HG02798 (cell line): ENCODE data around the gene METTL16.

Experiments
- ATAC-seq: cut with Tn5 transposase; IDR thresholded peaks from one replicate; pipeline ENCODE4 v1.9.1; 2021; ENCODE audit warnings: mild to moderate bottlenecking; ENCODE audit not compliant: unreplicated experiment, poor library complexity

The METTL16 gene

GRCh38 chr17:2419486-2419885 lies 92.2 kb downstream of the METTL16 start:
- ATAC-seq, result no peak

DNA sequence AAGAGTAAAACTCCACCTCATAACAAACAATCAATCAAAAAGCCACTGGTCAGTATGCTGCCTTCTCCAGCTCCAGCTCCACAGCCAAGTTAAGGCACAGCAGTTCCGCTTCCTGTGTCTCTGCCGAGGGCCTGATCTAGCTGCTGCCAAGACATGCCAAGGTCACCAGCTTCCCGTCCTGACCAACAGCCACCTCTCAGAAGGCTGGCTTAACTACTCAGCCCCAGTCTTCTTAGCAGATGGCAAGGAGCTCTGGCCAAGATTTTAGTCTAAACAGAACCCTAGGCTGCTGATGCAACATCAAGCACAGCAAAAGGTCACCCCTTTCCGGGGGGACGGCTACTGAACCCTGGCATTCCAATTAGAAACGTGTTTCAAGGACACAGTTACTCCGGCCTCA lies 93.1 kb downstream of the METTL16 start:
- no peak for ATAC-seq

DNA sequence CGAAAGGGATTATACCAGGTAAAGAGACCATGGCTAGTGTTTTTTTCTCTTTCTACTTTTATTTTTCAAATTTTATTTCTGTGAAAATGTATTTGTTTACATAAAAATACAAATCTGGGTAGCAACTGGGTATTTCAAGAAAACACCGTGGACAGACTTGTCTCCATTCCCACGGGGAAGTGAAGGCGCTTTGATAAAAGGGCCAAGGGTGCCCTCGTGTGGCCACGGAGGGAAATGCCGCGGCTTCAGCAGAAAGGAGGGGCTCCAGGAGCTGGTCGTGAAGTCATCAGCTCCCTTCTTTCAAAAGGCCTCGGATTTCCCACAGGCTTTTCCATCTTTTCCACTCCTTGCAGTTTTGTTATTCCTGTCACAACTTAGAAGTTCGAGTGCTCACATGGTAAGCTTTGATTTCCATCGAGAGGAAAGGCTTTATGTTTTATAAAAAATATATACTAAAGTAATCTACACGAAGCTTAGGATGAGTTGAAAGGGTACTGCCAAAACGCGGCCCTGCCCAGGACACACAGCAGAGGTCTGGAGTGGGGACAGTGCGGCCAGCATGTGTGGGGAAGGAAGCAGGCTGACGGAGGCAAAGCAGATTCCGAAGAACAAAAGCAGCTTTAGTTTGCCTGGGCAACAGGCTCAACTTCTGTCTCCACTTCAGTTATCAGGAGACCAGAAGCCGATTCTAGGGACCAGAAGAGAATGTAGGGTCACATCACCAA lies 95.5 kb downstream of the METTL16 start:
- no peak for ATAC-seq

- no peak for ATAC-seq
Measured at GRCh38 chr17:2415081-2415480, 96.6 kb downstream of the METTL16 start.

GRCh38 chr17:2414446-2415064 lies 97.1 kb downstream of the METTL16 start:
- ATAC-seq, result no peak

- ATAC-seq, result no peak
Measured at GRCh38 chr17:2412561-2413021, 99.1 kb downstream of the METTL16 start.

GRCh38 chr17:2410951-2411350 lies 100.7 kb downstream of the METTL16 start:
- ATAC-seq, result no peak

- no peak for ATAC-seq
Measured at GRCh38 chr17:2406903-2407790, 104.5 kb downstream of the METTL16 start.

DNA sequence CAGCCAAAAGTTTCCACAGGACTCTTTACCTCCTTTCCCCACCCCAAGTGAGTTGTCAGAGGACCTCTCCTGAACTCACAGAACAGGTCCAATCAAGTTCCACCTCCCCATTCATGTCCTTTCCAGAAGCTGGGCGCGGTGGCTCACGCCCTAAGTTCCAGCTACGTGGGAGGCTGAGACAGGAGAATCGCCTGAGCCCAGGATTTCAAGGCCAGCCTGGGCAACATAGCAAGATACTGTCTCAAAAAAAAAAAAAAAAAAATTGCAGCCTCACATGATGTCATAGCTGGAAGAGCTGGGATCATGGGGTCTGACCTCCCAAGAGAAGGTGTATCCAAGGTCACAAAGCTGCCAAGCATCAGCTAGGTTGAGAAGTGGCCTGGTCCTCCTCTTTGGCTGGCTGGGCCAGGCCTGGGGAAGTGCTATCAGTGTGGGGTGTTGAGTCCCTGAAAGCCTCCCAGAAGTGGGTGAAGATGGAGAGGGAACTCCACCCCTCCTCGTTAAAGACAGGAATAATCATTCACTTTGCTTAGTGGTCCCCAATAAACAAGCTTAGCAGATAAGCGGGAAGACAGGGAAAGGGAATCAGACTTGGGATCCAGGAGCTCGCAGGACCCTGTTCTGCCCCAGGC lies 105.3 kb downstream of the METTL16 start:
- ATAC-seq, result no peak

- ATAC-seq, result no peak
Measured at GRCh38 chr17:2405247-2405926, 106.3 kb downstream of the METTL16 start.

DNA sequence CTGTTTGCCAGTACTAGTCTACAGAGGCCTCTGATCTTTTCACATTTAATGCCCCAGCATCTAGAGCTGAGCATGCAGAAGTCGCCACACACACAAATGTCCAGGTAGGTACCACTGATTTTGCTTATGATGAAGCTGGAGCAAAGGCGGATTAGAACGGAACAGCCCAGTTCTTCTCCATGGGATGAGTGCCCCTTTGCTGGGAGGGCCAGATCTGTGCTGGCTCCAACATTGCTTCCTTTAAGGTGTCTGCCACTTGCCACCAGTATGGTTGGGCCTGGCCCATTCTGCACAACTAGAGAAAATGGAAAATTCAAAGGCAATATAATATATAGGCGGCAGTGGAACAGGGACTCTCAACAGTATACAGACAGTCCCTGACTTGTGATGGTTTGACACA lies 108.6 kb downstream of the METTL16 start:
- no peak for ATAC-seq

DNA sequence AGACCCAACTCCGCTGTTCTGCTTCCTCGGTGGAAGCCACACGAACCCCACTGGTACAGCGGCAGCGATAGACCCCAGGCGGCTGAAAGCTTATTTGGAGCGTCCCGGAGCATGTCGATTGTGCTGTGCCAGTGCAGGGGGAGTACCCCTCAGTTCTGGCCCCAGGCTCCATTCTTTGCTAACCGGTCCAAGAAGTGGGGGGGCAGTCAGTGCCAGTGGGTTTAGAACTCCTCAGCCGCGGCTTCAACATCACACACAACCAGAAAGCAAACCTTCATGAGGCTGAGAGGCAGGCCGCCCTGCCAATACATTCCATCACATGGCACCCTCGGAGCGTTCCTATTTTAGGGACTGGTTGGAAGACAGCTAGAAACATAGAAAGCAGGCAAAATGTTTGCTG lies 109.1 kb downstream of the METTL16 start:
- no peak for ATAC-seq

DNA sequence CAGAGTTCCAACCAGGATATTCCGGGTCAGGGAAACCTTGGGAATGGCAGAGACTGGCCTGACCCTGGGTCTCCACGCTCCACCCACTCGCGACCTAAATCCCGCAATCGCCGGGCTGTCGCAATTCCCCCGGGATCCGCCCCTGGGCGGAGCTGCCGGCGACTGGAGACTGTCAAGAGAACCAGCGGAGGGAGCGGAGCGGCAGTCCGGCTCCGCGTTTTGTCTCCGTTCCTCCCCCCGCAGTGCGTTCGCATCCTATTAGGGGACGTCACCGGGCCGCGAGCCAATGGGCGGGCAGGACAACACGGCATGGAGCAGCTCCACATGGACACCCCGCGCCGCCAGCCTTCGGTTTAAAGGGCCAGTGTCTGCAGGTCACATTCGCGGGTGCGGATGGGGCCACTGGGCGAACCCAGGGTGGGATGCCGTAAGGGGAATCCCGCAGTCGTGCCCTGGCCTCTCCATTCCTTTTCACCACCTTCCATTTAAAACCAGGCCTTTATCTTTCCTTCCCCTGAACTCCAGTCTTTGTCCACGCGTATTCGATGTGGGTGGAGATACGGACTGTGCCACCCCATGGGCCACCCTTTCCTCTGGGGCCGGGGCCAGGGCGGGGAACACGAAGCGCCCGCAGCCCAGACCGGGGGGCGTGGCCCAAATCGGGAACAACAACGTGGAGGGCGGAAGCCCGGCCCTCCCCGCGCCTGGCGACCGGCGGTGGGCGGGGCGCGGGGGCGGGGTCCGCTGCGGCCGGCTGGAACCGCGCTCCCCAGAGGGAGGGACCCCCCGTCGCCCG lies 110.1 kb downstream of the METTL16 start:
- ATAC-seq, result peak; percentile 61

DNA sequence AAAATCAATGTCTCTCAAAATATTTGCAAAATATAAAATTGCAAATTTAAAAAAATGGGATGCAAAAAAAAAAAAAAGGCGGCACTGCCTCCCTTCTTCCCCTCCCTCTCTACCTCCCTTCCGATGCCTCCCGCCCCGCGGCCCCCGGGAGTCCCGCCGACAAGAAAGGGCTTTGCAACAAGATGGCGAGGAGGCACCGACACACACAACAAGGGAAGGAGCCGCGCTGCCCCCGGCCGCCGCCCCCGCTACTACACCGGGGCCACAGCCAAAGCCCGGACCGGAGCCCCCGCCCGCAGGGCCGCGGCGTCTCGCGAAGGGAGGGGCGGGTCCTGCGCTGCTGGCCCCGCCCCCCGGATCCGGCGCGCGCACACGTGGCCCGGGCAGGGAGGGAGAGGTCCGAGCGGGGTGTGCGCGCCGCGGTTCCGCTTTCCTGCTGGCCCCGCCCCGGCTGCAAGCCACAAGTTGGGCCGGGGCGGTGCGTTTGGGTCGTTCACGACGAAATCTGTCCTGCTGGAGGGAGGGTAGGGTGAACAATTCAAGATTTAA lies 110.7 kb downstream of the METTL16 start, which contains the start of gene MNT:
Gene MNT, minus strand, starts transcription at position 184 of the 549 bp plus-strand sequence. CDS start 348 bp downstream, outside the sequence.
- ATAC-seq, result peak; percentile 52

DNA sequence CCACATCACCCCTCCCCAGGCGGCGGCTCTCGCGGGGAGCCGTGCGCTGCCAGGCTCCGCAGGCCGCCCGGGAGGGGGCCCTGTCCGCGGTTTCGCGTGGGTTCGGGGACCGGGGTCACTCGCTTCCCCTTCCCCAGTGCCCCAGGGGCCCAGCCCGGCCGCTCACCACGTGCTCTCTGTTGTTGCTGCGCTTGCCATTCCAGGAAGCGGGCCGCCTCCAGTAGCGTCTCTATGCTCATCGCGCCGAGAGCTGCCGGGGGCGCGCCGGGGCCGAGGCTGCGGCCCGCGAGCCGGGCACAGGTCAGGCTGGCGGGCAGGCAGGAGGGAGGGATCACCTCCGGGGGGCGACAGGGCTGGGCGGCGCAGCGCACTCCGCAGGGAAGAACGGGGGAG lies 111.2 kb downstream of the METTL16 start:
- no peak for ATAC-seq

GRCh38 chr17:2399572-2400473 lies 111.9 kb downstream of the METTL16 start:
- peak; percentile 49 for ATAC-seq

- ATAC-seq, result no peak
Measured at GRCh38 chr17:2398655-2399571, 112.8 kb downstream of the METTL16 start.
